ENCODE results near the gene ESYT1. TPM values are rescaled to one million over a fixed set of nuclear protein-coding genes. Genes with fewer than 3 reads are reported as not detected.

Gene ESYT1
- polyA plus RNA-seq, 1 donor (not counting 4 experiments of a cell fraction or from before 2014, with no cell fraction given) = 141 TPM

- dilution Hi-C loops (cut with MboI; ENCODE audit: extremely low pct_ligation_motif_present, low sequenced_read_pairs) = no loop called here
- peaks cover 6% of the 10 kb centered on the region for H3K79me2 ChIP-seq (ENCODE audit: control insufficient read depth, insufficient read depth, low read length)
Measured at GRCh38 chr12:56165369-56165768, 37.3 kb downstream of the ESYT1 start.

DNA sequence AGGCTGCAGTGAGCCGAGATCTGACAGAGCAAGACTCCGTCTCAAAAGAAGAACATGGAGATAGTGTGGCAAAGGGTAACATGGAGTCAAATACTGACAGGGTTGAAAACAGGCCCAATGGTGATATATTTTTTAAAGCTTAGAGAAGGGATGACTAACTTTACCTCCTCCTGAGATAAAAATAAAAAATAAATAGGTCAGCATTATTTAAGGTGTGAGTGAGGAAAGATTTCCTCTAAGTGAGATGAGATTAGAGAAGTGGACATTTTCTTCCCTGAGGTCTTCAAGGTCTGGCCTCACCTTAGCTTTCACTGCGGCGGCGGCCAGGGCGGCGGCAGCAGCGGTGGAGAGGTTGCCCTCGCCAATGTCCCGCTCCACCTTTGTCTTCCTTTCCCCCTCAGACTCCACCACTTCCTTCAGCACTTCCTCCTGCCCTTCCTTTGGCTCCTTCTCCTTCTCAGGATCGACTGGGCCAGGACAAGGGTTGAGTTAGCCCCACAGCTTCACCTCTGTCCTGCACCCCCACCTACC lies 41.2 kb downstream of the ESYT1 start:
- H3K9me1 ChIP-seq (ENCODE audit: control insufficient read depth, extremely low read depth, insufficient read depth, low read length) = no peaks in the 10 kb centered on the region
- H3K27ac ChIP-seq (ENCODE audit: control insufficient read depth, insufficient read depth, low read length) = no peak overlapping the region
- no peak for FAIRE-seq
- TF ChIP-seq, protein P1, sequence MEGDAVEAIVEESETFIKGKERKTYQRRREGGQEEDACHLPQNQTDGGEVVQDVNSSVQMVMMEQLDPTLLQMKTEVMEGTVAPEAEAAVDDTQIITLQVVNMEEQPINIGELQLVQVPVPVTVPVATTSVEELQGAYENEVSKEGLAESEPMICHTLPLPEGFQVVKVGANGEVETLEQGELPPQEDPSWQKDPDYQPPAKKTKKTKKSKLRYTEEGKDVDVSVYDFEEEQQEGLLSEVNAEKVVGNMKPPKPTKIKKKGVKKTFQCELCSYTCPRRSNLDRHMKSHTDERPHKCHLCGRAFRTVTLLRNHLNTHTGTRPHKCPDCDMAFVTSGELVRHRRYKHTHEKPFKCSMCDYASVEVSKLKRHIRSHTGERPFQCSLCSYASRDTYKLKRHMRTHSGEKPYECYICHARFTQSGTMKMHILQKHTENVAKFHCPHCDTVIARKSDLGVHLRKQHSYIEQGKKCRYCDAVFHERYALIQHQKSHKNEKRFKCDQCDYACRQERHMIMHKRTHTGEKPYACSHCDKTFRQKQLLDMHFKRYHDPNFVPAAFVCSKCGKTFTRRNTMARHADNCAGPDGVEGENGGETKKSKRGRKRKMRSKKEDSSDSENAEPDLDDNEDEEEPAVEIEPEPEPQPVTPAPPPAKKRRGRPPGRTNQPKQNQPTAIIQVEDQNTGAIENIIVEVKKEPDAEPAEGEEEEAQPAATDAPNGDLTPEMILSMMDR (optimal IDR thresholded peaks at IDR 0.05 in 1 of 3, IDR thresholded peaks at IDR 0.05 in 1 of 3, conservative IDR thresholded peaks at IDR 0.05 in 1 of 3; ENCODE audit: extremely low read depth in 1 of 3, insufficient read depth in 2 of 3, low read length in 3 of 3) = no peak
- no peak for TF ChIP-seq EZH2 (IDR thresholded peaks at IDR 0.05; ENCODE audit: low read length)
- H3K4me3 ChIP-seq (ENCODE audit: control insufficient read depth in 2 of 3, extremely low read depth in 1 of 3, insufficient read depth in 2 of 3, low read depth in 1 of 3, low read length in 3 of 3) = no peak overlapping the region
- H3K9ac ChIP-seq (ENCODE audit: control insufficient read depth, extremely low read depth, insufficient read depth, low read length) = no peak overlapping the region
- no peak for DNase-seq (ENCODE audit: low read depth, low spot score)
- H2AFZ ChIP-seq (ENCODE audit: control insufficient read depth, low read length) = no peak overlapping the region
- no peaks in the 10 kb centered on the region for H3K27me3 ChIP-seq (ENCODE audit: control insufficient read depth, extremely low read depth, insufficient read depth, low read length)
- H4K20me1 ChIP-seq (ENCODE audit: control insufficient read depth, extremely low read depth, insufficient read depth, low read length) = no peaks in the 10 kb centered on the region
- no peaks in the 10 kb centered on the region for H3K79me2 ChIP-seq (ENCODE audit: control insufficient read depth, insufficient read depth, low read length)
- no peaks in the 10 kb centered on the region for H3K9me3 ChIP-seq (ENCODE audit: control insufficient read depth, low read depth, low read length)
- peaks cover 37 to 38% of the 10 kb centered on the region in 2 experiments for H3K36me3 ChIP-seq (ENCODE audit: control insufficient read depth in 2 of 2, extremely low read depth in 1 of 2, insufficient read depth in 2 of 2, low read length in 2 of 2)
- dilution Hi-C loops (cut with MboI; ENCODE audit: extremely low pct_ligation_motif_present, low sequenced_read_pairs) = no loop called here
- no peaks in the 10 kb centered on the region for H3K4me1 ChIP-seq (ENCODE audit: control insufficient read depth, extremely low read depth, insufficient read depth, low read length)
- no peak overlapping the region for H3K4me2 ChIP-seq (ENCODE audit: control insufficient read depth, extremely low read depth, insufficient read depth, low read depth, low read length)

More at GRCh38 chr12:56165369-56165768, 37.3 kb downstream of the ESYT1 start:
- Histone ChIP-seq H3K9me1 (ENCODE audit: control insufficient read depth, extremely low read depth, insufficient read depth, low read length) (no peaks in the 10 kb centered on the region), H3K36me3 (ENCODE audit: control insufficient read depth in 2 of 2, extremely low read depth in 1 of 2, insufficient read depth in 2 of 2, low read length in 2 of 2) (peaks cover 35 to 36% of the 10 kb centered on the region in 2 experiments), H2AFZ (ENCODE audit: control insufficient read depth, low read length) (no peak overlapping the region), H3K4me1 (ENCODE audit: control insufficient read depth, extremely low read depth, insufficient read depth, low read length) (peaks cover 12% of the 10 kb centered on the region), H3K27me3 (ENCODE audit: control insufficient read depth, extremely low read depth, insufficient read depth, low read length) (no peaks in the 10 kb centered on the region), H3K4me3 (ENCODE audit: control insufficient read depth in 2 of 3, extremely low read depth in 1 of 3, insufficient read depth in 2 of 3, low read depth in 1 of 3, low read length in 3 of 3) (no peak overlapping the region), H3K9me3 (ENCODE audit: control insufficient read depth, low read depth, low read length) (no peaks in the 10 kb centered on the region), H4K20me1 (ENCODE audit: control insufficient read depth, extremely low read depth, insufficient read depth, low read length) (peaks cover 15% of the 10 kb centered on the region), H3K27ac (ENCODE audit: control insufficient read depth, insufficient read depth, low read length) (no peak overlapping the region), H3K9ac (ENCODE audit: control insufficient read depth, extremely low read depth, insufficient read depth, low read length) (no peak overlapping the region), H3K4me2 (ENCODE audit: control insufficient read depth, extremely low read depth, insufficient read depth, low read depth, low read length) (no peak overlapping the region)
- FAIRE-seq (no peak), DNase-seq (ENCODE audit: low read depth, low spot score) (no peak)
- TF ChIP-seq EZH2 (IDR thresholded peaks at IDR 0.05; ENCODE audit: low read length) = no peak
- TF ChIP-seq, protein P1 (optimal IDR thresholded peaks at IDR 0.05 in 1 of 3, IDR thresholded peaks at IDR 0.05 in 1 of 3, conservative IDR thresholded peaks at IDR 0.05 in 1 of 3; ENCODE audit: extremely low read depth in 1 of 3, insufficient read depth in 2 of 3, low read length in 3 of 3) = no peak
